NCI-H748 (cell line): ENCODE data around the gene ZHX3.
"Not testable (repeated sequence)": the region's sequence is repeated elsewhere in the genome, so short reads cannot be mapped to it uniquely, and the experiment has no call there.

ENCODE experiments used
- DNase-seq: peaks from one replicate; lab custom pipeline; 2025; ENCODE audit not compliant: unreplicated experiment; lab: John Stamatoyannopoulos, UW

ZHX3 gene

GRCh38 chr20:41334443-41335421 is 17.2 kb upstream of the ZHX3 start:
- DNase-seq = no peak

- DNase-seq = no peak
Measured at GRCh38 chr20:41334036-41334435, 16.5 kb upstream of the ZHX3 start.

DNA sequence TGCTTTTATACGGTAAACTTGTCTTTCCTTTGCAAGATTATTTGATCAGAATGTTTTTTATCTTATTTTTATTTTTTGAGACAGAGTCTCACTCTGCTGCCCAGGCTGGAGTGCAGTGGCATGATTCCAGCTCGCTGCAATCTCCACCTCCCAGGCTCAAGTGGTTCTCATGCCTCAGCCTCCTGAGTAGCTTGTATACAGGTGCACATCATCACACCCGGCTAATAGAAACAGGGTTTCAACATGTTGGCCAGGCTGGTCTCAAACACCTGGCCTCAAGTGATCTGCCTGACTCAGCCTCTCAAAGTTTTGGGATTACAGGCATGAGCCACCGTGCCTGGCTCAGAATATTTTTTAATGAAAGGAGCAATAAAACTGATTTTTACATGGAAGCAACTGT is 14.2 kb upstream of the ZHX3 start:
- DNase-seq = no peak

DNA sequence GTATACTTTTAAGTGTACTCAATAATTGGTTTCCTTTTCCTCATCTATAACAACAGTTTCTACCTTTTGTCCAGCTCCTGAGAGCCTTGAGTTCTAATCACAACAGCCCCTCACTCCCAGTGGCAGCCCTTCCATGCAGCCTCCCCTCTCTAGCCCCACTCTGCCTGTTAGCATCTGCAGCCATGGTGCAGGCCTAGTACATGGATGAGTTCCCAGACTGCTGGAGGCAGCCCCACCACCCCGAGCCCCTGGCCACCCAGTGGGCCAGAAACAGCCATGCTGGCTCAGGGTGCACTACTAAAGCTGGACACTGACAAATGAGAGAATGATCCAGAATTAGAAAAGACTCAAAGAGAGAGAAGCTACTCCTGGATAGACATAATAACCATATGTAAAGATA is 13.4 kb upstream of the ZHX3 start:
- DNase-seq = no peak

DNA sequence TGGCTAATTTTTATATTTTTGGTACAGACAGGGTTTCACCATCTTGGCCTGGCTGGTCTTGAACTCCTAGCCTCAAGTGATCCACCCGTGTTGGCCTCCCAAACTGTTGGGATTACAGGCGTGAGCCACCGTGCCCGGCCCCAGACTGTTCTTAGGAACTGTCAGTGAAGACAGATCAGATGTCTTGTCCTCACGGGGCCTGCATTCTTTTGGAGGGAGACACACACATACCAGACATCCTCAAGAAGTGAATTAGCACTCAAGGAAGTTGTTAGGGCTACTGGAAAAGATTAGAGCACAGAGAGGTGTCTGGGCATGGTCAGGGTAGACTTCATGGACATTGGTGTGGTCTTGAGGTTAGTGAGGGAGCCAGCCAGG is 12.8 kb upstream of the ZHX3 start:
- DNase-seq = no peak

- DNase-seq = no peak
Measured at GRCh38 chr20:41329435-41330342, 12.2 kb upstream of the ZHX3 start.

GRCh38 chr20:41327178-41327577 is 9.6 kb upstream of the ZHX3 start:
- no peak for DNase-seq

DNA sequence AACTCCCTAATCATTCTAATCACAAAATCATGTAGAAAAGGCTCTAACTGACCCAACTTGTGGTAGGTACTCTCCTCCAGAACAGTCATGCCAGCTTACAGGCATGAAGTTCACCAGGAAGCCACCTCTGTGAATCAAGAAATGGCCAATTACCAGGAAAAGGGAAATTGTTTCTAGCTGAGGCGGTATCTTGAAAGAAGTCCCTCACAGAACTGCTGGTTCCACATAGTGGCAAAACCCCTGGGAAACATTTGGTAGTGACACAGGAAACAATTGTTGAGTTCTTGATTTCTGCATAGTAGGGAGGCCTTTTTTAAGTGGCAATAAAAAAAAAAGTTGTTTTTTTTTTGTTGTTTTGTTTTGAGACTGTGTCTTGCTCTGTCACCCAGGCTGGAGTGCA is 3.4 kb upstream of the ZHX3 start:
- DNase-seq = no peak

- no peak for DNase-seq
Measured at GRCh38 chr20:41320441-41320840, 2.9 kb upstream of the ZHX3 start.

DNA sequence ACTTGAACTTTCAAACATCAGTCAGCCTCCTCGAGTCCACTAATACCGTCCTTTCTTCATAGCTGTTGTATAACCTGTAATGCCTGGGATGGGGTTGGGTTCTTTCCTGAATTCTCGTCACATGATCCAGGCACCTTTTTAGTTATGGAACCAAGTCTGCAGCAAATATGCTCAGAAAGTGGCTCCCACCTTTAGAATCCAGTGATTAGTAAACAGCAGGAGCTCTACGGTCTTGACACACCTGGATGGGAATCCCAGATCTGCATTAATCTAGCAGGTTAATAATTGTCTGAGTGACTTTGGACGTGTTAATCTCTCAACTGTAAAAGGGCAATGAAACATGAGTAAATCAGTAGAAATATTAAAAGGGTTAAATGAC is 729 bp upstream of the ZHX3 start:
- peak; percentile 44 for DNase-seq

DNA sequence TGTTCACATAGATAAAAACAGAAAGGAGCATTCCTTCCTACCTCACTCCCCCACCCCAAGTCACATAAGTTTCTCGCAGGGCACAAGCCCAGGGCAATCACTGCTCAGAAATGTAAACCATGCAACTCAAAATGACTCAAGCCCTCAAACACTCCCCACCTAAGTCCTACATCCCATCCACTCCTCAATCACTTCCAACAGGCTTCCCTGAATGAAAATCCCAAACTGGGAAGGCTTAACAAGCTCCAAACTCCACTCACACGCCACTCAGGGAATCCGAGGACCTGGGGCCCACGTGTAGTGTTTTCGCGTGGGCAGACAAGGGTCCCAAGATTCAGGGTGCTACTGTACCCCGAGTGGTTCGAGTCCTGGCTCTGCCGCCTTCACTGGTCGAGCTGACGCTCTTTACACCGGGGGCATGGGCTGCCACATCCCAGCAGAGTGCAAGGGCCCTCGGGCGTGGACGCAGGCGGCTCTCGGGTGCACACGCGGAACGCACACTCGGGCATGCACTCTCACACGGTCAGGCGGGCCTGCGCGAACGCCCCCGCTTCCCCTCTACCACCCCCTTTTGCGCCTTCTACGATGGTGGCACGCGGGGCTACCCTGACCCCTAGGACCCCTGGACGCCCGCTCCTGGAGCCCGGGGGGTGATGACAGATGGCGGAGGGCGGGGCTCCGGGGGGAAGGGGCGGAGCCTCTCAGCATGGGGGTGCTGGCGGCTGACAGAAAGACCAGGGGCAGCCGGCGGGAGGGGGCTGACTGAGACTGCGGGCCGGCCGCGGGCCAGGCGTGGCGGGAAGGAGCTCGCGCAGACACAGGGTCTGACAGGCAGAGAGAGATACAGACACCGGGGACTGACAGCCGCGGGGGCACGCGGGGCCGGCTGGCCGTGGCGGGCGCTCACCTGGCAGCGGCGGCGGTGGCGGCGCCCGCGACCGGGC is 657 bp downstream of the ZHX3 start:
- DNase-seq = peak; percentile 73

DNA sequence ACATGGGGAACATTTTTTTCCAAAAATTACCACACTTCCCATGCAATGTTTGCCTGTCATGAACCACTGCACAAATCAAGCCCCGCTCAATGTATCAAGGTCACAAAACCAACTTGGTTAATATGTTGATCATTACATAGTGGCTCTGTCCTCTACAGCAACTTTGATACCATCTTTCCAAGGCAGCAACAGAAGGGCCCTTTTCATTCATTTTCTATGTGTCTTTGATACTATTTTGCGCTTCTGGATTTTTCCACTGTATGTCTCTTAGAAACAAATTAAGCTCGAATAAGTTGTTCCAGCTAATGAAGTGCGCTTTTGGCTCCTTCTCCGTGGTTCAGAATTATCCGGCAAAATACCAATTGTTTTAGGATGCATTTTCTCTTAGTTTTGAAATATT is 1.5 kb downstream of the ZHX3 start:
- DNase-seq = no peak

DNA sequence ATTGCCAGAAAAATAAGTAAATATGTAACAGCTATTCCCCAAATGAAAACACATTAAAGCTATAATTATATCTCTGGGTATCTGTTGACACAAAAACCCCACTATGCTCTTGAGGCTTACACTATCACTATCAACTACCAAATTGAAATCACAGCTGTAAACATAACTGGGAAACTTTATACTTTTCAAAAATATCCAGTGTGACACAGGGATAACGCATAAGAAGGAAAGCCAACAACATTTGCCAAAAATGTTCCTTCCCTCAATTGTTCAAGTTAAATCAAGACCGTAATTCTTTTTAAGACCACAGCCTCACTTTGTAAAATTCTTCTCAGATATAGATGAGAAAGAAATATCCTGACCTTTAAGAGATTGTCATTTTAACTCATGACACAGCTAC is 3.1 kb downstream of the ZHX3 start:
- DNase-seq = no peak

GRCh38 chr20:41312009-41312408 is 5.5 kb downstream of the ZHX3 start:
- not testable (repeated sequence) for DNase-seq

GRCh38 chr20:41309817-41310216 is 7.7 kb downstream of the ZHX3 start:
- no peak for DNase-seq

GRCh38 chr20:41308726-41309413 is 8.7 kb downstream of the ZHX3 start:
- no peak for DNase-seq

DNA sequence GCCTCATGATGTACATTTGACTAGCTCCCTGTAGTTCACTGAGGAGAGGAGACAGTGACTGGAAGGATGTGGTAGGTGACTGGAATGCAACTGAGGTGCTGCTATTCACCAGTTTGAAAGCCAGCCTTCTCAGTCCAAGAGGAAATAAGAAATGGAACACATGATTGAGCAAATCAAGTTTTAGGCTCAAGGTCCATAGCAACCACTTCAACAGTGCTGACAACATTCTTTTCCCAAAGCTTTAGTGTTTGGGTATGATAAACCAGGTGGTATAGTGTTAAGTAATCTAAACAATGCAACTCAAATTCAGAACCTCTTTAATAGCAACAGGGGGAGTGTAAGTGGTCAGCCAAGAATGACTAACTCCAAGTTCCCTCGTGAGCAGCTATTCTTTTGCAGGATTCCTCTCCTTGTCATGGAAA is 9.2 kb downstream of the ZHX3 start:
- no peak for DNase-seq

DNA sequence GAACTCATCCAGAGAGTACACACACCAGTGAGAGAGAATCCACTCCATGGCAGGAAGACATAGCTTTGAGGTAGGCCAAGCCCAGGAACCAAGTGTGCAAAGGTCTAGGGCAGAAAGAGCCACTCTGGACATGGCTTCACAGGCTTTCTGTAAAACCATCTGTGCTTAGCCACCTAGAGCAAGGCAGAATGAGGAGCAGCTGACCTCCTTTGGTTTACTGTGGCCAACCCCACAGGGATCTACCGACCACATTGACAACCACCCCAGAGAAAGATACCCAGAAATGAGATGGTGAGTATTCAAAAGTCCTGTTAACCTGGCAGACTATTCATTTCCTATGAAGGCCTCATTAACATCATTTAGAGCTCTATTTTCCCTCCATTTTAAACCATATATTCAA is 10.5 kb downstream of the ZHX3 start:
- DNase-seq = no peak

DNA sequence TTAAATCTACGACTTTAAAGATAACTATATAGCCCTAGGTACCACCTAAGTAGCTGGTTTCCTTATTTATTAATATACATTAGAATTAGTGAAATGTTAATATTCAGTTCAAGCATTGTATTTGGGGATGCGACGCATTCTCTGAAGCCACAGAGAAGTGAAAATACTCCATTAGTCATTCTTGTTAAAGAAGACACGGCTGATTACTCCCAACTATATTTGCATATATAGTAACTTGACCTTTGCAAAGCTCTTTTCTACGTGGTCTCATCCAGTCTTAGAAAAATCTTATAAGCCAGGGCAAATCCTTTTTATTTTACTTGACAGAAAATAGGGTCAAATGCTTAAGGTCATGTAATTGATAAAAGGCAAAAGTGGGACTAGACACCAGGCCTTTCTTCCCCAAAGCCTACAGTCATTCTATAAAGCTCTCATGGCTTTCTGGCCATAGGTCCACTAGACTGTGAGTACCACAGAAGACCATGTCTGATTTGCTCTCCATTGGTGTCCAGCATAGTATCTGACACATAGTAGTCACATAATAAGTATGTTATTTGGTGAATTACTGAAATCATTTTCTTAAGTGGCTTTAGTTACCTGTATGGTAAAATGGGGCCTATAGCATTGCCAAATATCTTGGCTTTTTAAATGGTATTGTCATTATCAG is 11.3 kb downstream of the ZHX3 start:
- DNase-seq = no peak
